Fibroblast of skin of abdomen (primary cell): ENCODE measurements around the gene RPS6KA2.
"Not testable (repeated sequence)": the region's sequence is repeated elsewhere in the genome, so short reads cannot be mapped to it uniquely, and the experiment has no call there.

Source experiments
- DNase-seq: peaks from one replicate; pipeline ENCODE4 v3.0.0-alpha.2; 2013

RPS6KA2 gene

DNA sequence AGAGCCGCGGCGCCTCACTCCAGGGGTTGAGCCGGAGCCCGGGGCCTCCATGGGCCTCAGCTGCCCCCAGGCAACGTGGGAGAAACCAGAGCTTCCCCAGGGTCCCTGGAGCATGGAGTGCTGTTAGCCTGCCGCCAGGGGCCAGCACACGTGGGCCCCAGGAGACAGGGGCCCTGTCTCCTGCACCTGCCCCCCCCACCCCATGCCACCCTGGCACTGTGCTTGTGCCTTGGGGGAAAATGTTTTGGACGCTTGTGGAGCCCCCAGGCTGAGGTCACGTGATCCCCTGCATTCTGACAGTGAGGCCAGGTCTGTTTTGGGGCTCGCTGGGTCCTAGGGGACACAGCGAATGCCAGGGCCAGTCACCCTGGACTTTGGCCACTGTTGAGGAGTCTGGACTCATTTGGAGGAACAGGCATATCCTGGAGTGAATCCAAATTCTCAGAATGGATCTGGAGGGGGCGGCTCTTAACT is 214.1 kb downstream of the RPS6KA2 start:
- DNase-seq = no peak

GRCh38 chr6:166412156-166412910 is 214.7 kb downstream of the RPS6KA2 start:
- no peak for DNase-seq

DNA sequence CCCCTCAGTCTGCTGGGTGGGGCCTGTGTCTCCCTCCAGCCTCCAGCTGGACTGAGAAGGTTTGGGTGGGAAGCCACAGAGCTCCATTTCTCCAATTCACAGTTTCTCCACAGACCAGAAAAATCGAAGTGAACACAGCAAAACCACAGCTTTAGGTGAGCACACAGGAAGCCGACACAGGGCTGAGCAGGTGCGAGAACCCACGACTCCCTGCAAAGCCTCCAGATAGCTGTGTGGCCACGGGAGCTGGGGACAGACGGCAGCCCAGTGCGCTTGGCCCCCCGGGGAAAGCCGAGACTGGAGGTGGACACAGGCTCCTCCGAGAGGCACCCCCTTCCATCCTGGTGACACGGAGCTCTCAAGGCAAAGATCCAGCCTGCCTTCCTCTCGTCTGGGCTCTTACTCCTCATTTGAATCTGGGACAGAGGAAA is 215.3 kb downstream of the RPS6KA2 start:
- no peak for DNase-seq

DNA sequence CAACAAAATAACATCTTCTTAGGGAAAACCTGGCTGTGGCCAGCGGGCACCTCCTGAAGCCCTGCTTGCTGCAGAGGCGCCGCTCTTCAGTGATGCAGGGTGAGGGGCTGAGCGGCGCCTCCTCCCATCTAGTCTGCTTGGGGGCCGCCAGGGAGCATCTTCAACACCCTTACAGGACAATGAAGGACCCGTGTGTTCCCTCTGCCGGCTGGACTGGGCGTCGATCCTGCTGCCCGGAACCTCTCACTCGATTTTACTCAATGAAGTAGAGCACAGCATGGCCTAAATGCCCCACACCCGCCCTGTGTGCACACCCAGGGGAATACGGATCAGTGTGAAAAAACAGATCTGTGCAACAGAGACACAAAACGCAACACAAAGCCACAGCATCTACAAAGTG is 215.8 kb downstream of the RPS6KA2 start:
- DNase-seq = no peak

DNA sequence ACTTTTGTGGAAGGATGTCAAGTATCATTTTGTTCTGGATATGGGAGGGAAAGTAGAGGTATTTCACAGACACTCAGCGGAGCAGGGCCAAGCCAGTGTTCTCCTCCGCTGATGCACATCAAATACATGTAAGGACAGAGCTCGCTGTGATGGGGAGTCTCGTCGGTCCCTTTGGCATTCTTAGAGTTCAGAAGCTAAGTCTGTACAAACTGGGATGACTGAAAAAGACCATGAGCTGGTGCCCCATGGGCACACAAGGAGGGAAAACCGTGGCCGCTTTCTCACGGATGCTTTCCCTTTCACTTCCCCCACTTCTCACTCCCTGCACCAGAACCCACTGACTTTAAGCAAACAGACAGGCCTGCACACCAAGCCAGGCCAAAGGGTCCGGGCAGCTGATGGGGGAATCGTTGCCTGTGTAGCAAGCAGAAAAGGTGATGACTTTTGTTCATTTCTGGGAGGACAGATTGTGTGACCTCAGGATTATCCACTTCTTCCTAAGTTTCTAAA is 216.6 kb downstream of the RPS6KA2 start:
- DNase-seq = no peak

DNA sequence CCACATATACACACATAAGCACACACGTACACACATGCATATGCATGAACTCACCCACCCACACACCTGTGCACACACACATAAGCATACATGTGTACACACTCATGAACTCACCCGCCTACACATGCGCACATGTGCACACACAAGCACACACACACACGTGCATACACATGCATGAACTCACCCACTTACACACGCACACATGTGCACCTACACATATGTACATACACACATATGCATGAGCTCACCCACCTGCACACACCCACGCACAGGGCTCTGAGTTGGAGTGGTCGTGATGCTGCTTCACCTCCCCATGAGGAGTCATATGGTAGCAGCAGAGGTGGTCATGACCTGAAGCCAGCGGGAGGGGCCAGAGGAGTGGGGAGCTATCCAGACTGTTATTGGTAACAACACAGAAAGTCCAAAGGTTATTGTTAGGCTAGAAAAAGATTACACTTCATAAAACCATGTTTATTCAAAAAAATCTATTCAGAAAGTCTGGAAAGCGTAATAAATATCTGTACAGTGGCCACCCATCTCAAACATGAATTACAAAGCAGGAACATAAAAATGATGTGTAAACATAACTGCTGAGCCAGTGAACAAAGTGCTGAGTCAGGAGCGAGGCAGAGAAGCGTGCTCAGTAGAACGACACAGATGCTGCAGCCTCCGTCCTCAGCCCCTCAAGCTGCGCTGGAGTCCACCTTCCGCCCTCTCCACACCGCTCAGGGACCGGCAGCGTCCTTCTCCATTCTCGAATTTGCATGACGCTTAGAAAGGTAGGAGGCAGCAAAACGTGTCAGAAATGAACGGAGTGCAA is 217.9 kb downstream of the RPS6KA2 start:
- no peak for DNase-seq

DNA sequence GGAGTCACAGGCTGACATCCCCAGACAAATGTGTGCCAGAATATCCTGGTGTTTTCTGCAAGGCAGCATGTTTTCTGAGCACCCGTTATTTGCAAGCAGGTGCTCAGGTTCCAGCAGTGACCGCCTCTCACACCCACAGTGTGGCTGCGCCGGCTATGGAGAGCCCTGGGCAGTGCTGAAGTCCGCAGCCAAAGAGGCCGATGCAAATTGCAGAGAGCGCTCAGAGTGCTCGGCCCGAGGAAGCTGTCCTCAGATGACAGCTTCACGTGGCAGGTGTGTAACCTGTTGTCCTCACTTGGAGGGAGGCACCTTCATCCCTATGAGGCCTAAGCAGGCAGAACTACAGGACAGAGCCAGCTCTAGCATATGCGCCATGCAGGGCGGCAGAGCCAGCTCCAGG is 220.9 kb downstream of the RPS6KA2 start:
- no peak for DNase-seq

GRCh38 chr6:166405386-166405785 is 221.7 kb downstream of the RPS6KA2 start:
- DNase-seq = no peak

DNA sequence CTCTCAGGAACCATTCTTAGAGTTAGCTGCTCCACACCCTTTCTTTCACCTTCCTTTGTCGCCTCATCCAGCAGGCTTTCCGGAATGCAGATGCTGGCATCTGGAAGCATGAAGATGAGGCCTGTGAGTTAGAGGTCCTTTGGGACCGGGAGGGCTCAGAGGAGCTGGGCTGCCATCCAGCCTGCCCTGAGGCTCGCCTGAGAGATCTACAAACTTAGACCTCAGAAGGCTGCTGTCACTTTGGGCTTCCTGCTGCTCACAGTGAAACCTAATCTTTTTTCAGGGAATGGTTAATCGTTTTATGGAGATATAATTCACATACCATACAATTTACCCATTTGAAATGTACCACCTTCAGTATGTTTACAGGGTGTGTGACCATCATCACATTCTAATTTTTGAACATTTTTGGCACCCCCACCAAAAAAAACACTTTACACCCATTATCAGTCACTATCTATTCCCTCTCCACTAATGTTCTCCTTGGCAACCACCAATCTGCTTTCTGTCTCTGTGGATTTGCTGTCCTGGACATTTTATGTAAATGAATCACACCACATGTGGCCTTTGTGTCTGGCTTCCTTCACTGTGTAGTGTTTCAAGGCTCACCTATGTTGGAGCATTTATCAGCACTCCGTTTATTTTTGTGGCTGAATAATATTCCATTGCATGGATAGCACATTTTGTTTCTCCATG is 224.3 kb downstream of the RPS6KA2 start:
- peak; percentile 50 for DNase-seq

DNA sequence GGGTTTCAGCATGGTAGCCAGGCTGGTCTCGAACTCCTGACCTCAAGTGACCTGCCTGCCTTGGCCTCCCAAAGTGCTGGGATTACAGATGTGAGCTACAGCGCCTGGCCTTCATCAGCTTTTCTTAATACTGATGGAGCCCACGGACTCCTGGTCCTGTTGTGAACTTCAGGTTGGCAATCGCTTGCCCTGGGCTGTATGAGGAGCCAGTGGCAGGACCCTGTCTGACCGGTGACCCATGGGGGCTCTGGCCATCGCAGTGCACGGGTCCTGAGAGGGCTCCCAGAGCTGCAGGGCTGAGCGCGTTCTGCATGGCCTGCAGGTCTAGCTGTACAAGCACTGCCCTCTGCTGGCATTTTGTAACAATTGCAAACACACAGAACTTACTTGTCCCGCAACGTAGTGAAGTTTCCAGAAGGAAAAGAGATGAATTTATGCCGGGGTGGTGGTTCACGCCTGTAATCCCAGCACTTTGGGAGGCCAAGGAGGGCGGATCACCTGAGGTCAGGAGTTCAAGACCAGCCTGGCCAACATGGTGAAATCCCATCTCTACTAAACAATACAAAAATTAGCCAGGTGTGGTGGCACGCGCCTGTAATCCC is 226.3 kb downstream of the RPS6KA2 start:
- peak; percentile 58 for DNase-seq

GRCh38 chr6:166400181-166400580 is 226.9 kb downstream of the RPS6KA2 start:
- no peak for DNase-seq

GRCh38 chr6:166398348-166398747 is 228.7 kb downstream of the RPS6KA2 start:
- no peak for DNase-seq

GRCh38 chr6:166397849-166398248 is 229.2 kb downstream of the RPS6KA2 start:
- no peak for DNase-seq

DNA sequence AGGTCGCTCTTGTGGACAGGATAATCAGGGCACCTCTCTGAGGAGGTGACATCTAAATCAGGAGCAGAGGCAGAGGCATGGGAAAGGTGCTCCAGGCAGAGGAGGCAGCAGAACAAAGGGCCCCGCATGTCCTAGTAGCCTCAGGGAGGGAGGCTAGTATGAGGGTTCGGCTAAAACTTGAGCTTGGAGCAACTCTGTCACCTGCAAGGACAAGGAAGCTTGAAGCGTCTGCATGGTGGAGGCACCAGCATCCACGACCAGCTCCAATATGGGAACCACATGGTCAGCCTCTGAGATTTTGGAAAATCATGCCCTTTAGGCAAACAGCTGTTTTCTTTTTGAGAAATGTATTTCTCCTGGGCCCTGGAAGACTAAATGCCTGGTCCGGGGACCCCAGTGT is 231.3 kb downstream of the RPS6KA2 start:
- no peak for DNase-seq

DNA sequence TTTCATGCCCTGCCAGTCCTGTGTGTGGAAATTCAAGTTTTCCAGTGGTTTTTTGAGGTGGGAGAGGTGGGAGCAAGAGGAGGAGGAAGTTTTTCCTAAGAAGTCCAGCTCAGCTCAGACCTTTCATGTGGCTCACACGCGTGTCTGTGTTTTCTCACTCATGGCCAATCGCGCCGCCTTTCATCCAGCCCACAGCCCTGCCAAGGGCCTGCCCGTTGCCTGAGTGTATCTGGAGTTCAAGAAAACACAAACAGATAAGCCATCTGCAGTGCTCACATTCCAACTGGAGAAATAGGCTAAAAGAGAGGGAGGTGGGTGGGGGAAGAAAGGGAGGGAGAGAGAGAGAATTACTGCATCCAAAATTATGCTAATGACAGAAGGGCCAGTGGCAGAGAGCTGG is 231.7 kb downstream of the RPS6KA2 start:
- DNase-seq = no peak

DNA sequence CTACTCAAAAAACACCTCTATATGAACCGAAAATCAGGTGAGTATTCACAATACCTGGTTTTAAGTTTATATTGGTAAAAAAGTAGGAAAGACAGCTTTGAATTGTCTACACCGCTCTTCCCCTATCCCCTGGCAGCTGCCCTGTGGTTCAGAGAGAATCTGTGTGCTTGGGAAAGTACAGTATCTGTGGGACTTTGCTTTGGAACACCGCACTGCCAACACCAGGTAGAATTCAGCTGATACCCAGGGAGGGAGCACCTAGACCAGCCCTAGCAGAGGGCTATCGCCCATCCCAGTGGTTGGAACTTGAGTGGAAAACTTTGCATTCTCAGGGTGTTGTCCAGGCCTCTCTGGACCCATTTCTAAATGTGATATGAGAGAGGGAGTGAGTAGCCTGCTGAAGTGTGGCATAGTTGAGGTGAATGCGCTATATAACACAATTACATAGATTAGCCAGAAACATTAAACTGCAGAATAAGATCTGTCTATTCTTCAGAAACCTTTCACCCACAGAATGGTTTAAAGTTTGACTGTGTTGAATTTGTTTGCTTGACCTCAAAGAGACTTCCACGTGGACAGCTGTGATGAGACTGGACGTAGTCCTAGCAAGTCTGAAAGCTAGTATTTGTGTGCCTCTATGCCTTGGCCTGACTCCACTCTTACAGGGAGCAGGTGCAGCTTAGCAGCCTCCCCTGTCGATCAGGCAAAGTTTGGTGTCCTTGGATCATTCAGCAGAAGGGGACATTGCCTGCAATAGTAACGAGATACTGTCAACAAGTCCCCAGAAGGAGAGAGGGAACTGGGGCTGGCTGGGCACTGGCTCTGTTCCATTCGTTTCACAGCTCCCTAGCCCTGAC is 232.8 kb downstream of the RPS6KA2 start:
- no peak for DNase-seq

DNA sequence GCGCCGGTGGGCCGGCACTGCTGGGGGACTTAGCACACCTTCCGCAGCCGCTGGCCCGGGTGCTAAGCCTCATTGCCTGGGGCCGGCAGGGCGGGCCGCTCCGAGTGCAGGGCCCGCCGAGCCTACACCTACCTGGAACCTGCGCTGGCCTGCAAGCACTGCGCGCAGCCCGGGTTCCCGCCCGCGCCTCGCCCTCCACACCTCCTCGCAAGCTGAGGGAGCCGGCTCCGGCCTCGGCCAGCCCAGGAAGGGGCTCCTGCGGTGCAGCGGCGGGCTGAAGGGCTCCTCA is 233.6 kb downstream of the RPS6KA2 start:
- no peak for DNase-seq

DNA sequence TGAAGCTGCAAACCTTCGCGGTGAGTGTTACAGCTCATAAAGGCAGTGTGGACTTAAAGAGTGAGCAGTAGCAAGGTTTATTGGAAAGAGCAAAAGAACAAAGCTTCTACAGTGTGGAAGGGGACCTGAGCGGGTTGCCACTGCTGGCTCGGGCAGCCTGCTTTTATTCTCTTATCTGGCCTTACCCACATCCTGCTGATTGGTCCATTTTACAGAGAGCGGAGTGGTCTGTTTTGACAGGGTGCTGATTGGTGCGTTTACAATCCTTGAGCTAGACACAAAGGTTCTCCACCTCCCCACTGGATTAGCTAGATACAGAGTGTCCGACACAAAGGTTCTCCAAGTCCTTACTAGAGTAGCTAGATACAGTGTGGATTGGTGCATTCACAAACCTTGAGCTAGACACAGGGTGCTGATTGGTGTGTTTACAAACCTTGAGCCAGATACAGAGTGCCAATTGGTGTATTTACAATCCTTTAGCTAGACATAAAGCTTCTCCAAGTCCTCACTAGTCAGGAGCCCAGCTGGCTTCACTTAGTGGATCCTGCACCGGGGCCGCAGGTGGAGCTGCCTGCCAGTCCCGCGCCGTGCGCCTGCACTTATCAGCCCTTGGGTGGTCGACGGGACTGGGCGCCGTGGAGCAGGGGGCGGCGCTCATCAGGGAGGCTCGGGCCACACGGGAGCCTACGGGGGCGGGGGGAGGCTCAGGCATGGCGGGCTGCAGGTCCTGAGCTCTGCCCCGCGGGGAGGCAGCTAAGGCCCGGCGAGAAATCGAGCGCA is 234.1 kb downstream of the RPS6KA2 start:
- not testable (repeated sequence) for DNase-seq

DNA sequence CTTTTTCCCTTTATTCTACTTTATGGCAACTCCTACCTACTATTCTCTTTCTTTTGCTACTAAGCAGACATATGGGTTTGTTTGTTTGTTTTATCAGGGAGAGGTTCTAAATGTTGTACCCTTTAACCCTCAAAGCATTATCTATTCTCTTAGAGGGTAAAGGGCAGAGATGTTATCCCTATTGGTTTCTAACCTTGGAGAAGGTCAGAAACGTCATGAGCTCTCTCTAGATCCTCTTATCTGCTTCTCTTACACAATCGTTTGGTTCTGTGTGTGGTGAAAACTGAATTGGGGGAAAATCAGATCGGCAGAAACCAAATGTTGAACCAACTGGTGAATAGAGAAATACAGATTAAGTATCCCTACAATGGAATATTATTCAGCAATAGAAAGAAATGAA is 237.9 kb downstream of the RPS6KA2 start:
- DNase-seq = no peak

DNA sequence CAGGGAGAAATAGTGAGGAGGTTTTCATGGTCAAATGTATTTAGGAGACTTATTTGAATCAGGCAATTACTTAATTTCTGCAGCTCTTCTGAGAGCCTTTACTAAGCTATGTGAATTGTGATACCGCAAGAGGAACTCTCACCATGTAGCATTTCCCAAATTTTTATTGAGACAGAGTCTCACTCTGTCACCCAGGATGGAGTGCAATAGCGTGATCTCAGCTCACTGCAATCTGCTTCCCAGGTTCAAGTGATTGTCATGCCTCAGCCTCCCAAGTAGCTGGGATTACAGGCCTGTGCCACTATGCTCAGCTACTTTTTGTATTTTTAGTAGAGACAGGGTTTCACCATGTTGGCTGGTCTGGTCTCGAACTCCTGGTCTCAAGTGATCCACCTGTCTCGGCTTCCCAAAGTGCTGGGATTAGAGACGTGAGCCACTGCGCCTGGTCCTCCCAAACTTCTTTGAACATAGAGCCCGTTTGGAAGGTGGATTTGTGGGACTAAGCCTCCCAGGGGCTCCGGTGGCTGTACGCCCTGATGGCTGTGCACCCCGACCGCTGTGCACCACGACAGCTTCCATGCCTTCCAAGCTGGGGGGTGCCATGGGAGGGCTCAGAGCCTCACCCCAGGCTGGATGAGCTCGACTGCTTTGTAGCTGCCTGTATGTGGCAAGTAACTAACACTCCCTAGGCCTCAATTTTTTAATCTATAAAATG is 238.6 kb downstream of the RPS6KA2 start:
- DNase-seq = no peak
